CD4-positive, alpha-beta T cell treated with Interleukin-21 for 1 hour (primary cell): ENCODE data around the gene DBN1.
A peak's percentile ranks its signal among the peaks of the same experiment; 100 is the strongest.

Experiments
- DNase-seq: peaks from one replicate; pipeline ENCODE4 v3.0.0-alpha.2; 2020

Gene DBN1

DNA sequence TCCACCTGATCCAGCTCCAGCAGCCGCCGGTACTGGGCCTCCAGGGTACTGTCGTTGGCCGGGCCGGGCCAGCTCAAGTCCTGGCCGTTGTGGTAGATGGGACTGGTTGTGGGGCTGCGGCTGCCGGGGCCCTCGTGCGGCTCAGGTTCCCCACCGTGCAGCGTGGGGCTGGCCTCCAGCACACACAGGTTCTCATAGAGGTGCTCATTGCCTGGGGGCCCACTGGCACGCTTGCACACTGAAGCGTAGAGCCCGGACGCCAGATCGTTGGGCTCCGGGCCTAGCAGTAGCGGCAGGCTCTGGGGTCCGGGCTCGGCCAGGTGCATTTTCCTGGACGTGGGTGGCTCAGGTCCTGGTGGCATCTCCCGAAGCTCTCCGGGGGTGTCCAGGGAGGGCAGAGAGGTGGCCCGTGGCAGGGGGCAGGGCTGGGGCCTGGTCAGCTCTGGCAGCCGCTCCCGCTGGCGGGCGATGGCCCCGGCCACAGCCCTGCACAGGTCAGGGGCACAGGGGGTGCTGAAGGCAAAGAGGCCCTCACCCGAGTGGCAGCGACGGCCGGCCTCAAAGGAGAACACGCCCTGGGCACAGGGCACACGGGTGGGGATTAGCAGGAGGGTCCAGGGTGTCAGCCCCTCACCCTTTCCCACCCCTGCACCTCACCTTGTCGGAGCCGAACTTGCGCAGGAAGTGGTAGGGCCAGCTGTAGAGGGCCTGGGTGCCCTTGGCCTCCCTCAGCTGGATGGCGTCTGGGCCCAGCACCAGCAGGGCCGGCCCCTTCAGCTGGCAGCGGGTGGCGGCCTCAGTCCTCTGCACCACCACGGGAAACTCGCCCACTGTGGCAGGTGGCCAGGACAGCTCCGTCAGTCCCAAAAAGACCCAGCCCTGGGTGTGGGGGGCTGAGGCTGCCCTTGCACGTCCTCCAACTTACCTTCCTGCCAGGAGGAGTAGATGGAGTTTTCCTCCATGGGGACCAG lies 30.9 kb upstream of the DBN1 start:
- DNase-seq: no peak

GRCh38 chr5:177503351-177504085 lies 30.1 kb upstream of the DBN1 start:
- DNase-seq: no peak

DNA sequence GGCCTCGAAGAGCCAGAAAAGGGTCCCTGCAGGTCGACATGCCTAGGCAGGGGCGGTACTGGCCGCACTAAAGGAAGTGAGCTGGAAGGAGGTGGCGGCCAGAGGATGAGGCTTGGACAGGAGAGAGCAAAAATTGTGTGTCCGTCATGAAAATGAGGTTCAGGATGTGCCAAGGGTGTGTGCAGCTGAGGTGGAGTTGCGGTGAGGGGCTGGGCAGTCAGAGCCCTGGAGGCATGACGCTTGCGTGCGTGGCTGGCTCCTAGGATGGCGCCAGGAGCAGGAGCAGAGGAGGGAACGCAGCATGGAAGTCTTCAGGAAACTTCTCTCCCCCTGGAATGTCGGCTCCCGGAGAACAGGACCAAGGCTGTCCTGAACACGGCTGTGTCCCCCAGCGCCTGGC lies 29.5 kb upstream of the DBN1 start:
- DNase-seq: no peak

GRCh38 chr5:177501874-177502678 lies 28.6 kb upstream of the DBN1 start:
- no peak for DNase-seq

DNA sequence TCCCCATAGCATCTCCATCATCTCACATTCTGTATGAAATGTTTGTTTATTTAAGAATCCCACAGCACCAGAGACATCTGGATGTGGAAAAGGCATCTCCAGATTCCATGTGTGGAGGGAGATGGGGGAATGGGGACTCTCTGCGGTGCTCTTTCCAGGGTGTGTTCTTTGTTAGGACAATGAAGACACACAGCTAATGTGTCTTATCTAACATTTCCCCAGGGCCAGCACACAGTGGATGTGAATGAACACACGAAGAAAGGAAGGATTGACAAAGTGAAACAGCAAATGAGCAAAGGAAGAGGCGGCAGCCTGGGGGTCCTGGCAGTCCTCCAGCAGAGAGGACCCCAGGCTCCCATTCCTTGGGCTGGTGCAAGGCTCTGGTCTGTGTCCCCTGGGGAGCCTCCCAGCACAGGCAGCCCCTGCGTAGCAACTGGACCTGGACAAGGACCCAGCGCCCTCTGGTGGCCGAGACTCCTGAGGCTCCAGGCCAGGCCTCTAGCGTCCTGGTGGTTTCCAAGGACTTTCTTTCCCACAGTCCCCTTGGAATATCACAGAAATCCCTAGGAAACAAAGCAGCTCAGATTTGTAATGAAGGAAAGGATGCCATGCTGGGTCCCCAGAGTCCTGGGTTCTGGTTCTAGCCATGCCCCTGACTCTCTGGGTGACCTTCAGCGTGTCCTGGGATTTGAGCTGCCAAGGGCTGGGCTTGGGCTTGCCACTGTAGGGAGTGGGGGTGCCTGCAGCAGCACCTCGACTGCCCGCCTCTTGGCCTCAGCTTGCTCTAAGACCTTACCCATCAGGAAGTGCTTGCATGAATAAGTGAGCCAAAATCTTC lies 27.5 kb upstream of the DBN1 start:
- peak; percentile 81 for DNase-seq

- no peak for DNase-seq
These were observed 26.4 kb upstream of the DBN1 start for GRCh38 chr5:177499842-177500241.

- DNase-seq: no peak
These were observed 24.8 kb upstream of the DBN1 start for GRCh38 chr5:177498013-177498787.

- peak; percentile 94 for DNase-seq
These were observed 24.0 kb upstream of the DBN1 start, which contains the start of gene PDLIM7 for GRCh38 chr5:177497292-177498012. PDLIM7 (minus strand) TSS chr5:177497604; CDS start chr5:177496512, 1,092 bp downstream.

GRCh38 chr5:177496727-177497291 lies 23.4 kb upstream of the DBN1 start:
- no peak for DNase-seq

DNA sequence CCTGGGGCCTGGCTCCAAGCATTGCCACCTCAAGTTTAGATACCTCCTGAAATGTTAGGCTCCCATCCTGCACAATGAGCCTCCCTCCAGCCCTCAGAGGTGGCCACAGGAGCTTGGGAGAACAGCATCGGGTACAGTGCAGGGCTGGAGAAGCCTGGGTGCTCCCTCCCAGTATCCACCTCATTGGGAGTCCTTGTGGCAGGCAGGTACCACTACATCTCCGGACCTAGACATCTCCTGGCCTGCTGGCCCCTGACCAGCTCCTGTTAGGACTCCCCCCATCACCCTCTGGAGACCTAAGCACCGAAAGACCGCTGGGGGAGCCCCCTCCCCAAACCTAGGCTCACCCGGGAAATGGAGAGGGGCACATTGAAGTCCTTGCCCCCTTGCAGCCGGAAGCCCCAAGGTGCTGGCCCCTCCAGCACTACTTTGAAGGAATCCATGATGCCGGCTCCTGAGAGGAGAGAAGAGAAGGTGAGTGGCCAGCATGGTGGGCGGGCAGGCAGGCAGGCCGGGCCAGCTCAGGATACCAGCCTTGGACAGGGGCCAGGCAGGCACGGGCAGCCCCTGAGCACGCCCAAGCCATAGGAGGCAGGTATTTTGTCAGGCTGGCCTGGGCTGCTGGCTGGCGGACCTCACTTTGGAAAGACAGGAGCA lies 22.8 kb upstream of the DBN1 start:
- DNase-seq: no peak

DNA sequence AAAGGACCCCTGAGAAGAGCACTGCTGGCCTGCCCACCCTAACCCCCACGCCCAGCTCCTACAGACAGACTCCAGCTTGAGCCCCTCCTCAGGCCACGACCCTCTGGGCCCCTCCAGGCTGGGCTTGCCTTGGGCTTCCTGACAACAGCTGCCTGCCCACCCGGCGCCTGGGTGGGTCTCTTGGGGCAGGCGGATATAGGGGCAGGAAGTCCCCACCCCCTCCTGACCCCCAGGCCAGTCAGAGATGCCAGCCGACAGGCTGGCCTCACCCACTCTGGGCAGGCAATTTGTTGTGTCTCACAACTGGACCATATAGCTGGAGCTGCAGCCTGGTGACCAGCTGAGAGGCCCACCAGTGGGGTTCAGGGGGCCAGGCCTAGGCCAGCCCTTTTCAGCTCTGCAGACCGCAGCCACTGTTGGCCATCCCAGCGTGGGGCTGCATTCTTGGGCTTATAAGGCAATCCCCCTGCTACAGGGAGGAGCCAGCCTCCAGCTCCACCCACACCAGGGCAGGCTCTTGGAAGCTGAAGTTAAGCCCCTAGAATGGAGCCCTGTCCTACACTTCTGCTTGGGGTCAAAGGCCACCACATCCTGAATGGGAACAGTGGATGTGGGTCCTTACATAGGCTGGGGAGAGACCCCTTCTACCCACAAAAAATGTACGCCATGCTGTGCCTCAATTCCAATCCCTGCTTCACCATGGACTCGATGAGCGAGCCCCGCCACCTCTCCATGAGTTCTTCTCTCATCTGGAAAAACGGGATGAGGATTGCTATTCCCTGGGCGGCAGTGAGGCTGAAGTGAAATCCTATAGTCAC lies 22.0 kb upstream of the DBN1 start:
- DNase-seq: no peak

DNA sequence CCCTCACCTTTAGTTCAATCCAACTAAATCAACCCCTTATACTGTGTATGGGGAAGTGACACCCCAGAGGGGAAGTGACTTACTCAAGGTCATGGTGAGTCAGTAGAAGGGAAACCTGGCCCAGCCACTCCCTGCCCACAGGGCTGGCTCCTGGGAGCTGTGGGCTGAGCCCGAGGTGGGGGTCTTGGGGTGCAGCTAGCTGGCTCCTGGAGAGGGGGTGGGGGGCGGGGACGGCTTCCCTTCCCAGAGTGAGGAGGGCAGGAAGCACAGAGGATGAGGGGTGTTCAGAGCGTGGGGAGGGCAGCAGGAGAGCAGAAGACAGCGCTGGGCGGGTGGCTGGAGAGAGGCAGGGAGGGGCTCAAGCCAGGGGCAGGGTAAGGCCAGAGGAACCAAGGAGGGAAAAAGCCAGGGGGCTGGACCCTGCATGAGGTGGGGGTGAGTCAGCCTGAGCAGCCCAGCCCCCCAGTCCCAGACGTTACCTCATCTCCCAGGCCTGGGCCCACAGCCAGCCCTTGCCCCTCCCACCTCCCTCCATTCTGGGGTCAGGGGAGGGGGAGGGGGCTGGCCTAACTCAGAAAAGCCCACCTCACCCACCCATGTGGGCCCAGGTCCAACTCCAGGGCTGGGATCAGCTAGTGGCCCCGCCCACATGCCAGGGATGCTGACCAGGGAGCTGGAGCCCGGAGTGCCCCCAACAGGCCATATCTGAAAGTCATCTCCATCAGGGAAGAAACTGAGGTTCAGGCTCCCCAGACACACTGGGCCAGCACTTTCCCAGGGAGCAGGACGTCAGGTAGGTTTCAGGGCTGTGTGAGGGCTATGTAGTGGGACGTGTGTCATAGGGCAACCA lies 21.1 kb upstream of the DBN1 start:
- peak; percentile 21 for DNase-seq

DNA sequence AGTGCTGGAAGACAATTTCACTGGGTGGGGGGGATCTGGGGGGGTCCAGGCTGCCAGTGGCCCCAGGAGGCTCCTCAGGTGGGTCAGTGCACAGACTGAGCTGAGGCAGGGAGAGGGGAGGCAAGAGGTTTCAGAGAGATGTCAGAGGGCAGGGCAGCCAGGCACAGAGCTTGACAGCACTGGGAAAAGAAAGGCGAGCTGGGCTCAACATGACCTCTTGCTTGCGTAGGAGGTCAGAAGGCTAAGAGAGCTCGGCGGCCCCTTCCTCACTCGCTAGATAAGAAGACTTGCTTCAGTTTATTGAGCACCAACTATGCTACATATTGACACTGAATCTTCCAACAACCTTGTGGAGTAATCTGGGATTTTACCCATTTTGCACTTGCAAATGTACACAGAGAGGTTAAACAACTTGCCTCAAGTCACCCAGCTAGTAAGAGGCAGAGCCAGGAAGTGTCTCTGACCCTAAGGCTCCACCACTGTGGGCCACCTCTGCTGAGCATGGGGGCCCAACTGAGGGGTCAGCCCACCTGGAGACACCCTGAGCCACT lies 20.4 kb upstream of the DBN1 start:
- no peak for DNase-seq

DNA sequence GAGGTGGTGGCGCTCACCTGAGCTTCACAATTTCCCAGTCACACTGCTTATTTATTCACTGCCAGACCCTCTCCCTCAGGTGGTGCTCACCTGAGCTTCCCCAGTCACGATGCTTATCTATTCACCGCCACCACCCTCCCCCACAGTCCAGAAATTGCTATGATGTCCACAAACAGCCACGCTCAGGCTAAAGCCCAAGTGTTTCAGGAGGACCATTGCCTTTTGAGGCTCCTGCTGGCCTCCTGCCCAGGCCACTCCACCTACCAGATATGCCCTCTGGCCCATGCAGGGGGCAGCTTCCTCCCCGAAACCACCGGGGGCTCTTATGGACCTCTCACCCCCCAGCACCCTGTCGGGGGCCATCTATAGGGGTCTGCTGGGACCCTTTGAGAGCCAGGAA lies 19.4 kb upstream of the DBN1 start:
- DNase-seq: no peak

DNA sequence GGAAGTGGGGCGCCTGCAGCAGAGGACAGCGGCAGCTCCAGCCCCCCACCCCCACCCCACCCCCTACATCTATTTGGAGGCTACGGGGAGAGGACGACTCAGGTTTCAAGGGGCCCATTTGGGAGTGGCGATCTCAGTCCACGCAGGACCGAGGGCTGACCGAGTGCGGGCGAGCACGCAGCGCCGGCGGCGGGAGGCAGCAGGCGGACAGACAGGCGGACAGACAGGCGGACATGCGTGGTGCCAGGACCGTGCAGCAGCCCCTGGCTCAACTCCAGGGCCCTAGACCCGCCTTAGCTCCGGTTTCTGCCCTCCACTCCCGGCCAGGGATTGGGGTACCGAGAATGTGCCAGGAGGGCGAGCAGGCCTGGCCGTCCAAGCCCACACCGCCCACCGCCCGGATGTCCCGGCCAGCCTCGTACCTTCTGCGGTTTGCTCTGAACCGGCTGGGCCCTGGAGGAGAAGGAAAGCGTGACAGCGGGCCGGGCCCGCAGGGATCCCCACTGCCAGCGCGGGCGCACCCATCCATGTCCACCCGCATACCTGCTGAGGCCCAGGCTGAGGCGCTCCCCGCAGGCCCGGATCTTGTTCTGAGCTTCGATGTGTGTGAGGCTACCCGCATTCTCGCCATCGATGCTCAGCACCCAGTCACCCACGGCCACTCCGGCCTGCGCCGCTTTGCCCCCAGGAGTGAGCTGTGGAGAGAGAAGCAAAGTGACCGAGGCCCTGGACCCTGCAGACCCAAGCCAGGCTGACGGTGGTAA lies 18.7 kb upstream of the DBN1 start:
- no peak for DNase-seq

- DNase-seq: no peak
These were observed 18.1 kb upstream of the DBN1 start for GRCh38 chr5:177491429-177491945.
